ENCODE measurements around the gene FHIT. TPM values are rescaled to one million over a fixed set of nuclear protein-coding genes. Genes with fewer than 3 reads are reported as not detected.

The FHIT gene
- total RNA-seq, 2 donors from 2014 or later: 10.4 to 15.8 TPM

DNA sequence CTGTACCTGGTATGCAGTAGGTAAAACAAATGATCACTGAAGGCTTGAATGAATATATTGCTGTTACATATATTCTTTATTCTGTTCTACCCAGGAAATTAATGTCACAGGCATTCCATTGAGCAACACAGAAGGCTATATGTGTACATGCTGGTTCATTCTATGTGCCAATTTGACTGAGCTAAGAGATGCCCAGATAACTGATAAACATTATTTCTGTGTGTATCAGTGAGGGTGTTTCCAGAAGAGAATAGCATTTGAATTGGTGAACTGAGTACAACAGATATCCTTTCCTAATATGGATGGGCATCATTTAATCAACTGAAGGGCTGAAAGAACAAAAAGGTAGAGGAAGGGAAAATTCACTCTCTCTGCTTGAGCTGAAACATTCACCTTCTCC is 886.8 kb downstream of the FHIT start:
- Histone ChIP-seq H3K4me3 (no peak overlapping the region), H3K27me3 (no peaks in the 10 kb centered on the region), H3K4me1 (no peaks in the 10 kb centered on the region), H3K36me3 (replicated peaks in 1 of 2; ENCODE audit: insufficient read depth in 1 of 2, low read depth in 2 of 2) (no peaks in the 10 kb centered on the region), H3K9me3 (no peaks in the 10 kb centered on the region), H3K27ac (no peak overlapping the region)
- DNase-seq: no peak
- TF ChIP-seq CTCF (IDR thresholded peaks at IDR 0.05): no peak
- no peak for TF ChIP-seq POLR2A (IDR thresholded peaks at IDR 0.05)
- ATAC-seq: no peak
- intact Hi-C loops (cut with DNase I): no loop called here

GRCh38 chr3:60363817-60364216 is 887.4 kb downstream of the FHIT start:
- H3K4me1 ChIP-seq: no peaks in the 10 kb centered on the region
- H3K27me3 ChIP-seq: no peaks in the 10 kb centered on the region
- WGBS, 2 donors: 72 to 84% methylated on average over 2 of the region's 2 CpGs
- intact Hi-C loops (cut with DNase I): no loop called here
- TF ChIP-seq CTCF (IDR thresholded peaks at IDR 0.05) (no peak), POLR2A (IDR thresholded peaks at IDR 0.05) (no peak)
- no peaks in the 10 kb centered on the region for H3K36me3 ChIP-seq (replicated peaks in 1 of 2; ENCODE audit: insufficient read depth in 1 of 2, low read depth in 2 of 2)
- H3K27ac ChIP-seq: no peak overlapping the region
- H3K9me3 ChIP-seq: no peaks in the 10 kb centered on the region
- ATAC-seq (no peak), DNase-seq (no peak)
- no peak overlapping the region for H3K4me3 ChIP-seq

- no peaks in the 10 kb centered on the region for H3K36me3 ChIP-seq (replicated peaks in 1 of 2; ENCODE audit: insufficient read depth in 1 of 2, low read depth in 2 of 2)
- ATAC-seq: no peak
- H3K9me3 ChIP-seq: no peaks in the 10 kb centered on the region
- H3K4me1 ChIP-seq: no peaks in the 10 kb centered on the region
- H3K27me3 ChIP-seq: no peaks in the 10 kb centered on the region
- TF ChIP-seq CTCF (IDR thresholded peaks at IDR 0.05): no peak
- no peak for TF ChIP-seq POLR2A (IDR thresholded peaks at IDR 0.05)
- 51 to 92% methylated on average over 2 of the region's 2 CpGs for WGBS, 2 donors
- no peak for DNase-seq
- intact Hi-C loops (cut with DNase I): no loop called here
- no peak overlapping the region for H3K27ac ChIP-seq
- H3K4me3 ChIP-seq: no peak overlapping the region
Measured at GRCh38 chr3:60355825-60356224, 895.4 kb downstream of the FHIT start.

DNA sequence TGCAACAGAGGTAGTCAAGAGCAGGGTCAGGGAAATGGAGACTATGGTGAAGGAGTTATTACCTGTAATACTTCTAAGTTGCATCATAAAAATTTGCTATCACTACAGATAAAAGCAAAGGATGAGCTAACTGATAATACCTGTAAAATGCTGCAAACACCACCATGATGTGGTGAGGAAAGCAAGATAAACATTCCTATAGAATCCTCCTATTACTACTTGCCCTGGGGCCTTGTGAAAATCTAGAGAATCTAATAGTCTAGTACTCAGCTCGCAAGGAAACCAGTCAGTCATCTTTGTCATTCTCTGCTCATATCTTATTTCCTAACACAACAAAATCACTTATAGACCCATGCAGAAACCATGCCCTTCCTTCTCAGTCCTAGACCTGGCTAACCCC is 899.8 kb downstream of the FHIT start:
- Histone ChIP-seq H3K27me3 (no peaks in the 10 kb centered on the region), H3K9me3 (no peaks in the 10 kb centered on the region), H3K4me3 (no peak overlapping the region), H3K36me3 (replicated peaks in 1 of 2; ENCODE audit: insufficient read depth in 1 of 2, low read depth in 2 of 2) (no peaks in the 10 kb centered on the region), H3K4me1 (no peaks in the 10 kb centered on the region), H3K27ac (no peak overlapping the region)
- intact Hi-C loops (cut with DNase I): no loop called here
- DNase-seq: no peak
- 82 to 94% methylated on average over 1 of the region's 1 CpG for WGBS, 2 donors
- no peak for ATAC-seq
- TF ChIP-seq POLR2A (IDR thresholded peaks at IDR 0.05): no peak
- TF ChIP-seq CTCF (IDR thresholded peaks at IDR 0.05): no peak

- no peak for DNase-seq
- no peak for ATAC-seq
- Histone ChIP-seq H3K9me3 (no peaks in the 10 kb centered on the region), H3K27me3 (no peaks in the 10 kb centered on the region), H3K27ac (no peak overlapping the region), H3K4me3 (no peak overlapping the region), H3K4me1 (no peaks in the 10 kb centered on the region), H3K36me3 (replicated peaks in 1 of 2; ENCODE audit: insufficient read depth in 1 of 2, low read depth in 2 of 2) (no peaks in the 10 kb centered on the region)
- no peak for TF ChIP-seq CTCF (IDR thresholded peaks at IDR 0.05)
- TF ChIP-seq POLR2A (IDR thresholded peaks at IDR 0.05): no peak
- intact Hi-C loops (cut with DNase I): no loop called here
- WGBS, 2 donors: 70 to 86% methylated on average over 3 of the region's 3 CpGs
Measured at GRCh38 chr3:60344340-60344739, 906.9 kb downstream of the FHIT start.
